GM18526 (cell line): ENCODE data around the gene FHIP1A.

ENCODE experiments used
- POLR2A ChIP-seq: IDR thresholded peaks from 3 replicates; pipeline ENCODE4 v1.6.1; 2011; ENCODE audit not compliant: insufficient read length; ENCODE audit errors: extremely low read depth

The FHIP1A gene

DNA sequence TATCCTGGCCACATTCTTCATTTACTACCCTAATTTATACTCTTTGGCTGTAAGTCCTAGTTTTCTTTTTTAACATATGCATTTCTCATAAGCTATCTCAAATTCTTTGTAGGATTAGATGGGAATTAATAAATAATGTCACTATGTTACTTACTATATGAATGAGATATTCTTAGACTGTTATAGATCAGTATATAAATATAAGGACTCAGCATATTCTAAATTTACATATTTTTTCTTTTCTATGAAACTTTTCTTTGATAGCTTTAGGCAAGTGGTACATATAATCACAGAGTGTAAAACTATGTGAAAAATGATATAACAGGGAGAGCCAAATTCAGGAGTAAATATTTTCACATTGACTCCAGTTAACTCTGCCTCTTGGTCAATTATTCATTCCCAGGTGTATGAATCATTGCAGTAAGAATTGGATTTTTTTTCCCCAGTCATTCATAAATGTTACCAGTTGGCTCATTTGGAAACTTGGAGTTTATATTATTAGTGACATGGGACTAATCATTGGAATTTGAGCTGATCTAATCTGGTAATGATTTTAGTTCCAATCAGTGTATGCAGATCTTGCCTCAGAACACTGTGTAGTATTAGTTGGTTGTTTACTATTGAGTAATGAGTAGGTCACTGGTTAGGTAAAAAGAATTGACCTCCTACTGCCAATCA is 25.3 kb downstream of the FHIP1A start:
- no peak for TF ChIP-seq POLR2A

DNA sequence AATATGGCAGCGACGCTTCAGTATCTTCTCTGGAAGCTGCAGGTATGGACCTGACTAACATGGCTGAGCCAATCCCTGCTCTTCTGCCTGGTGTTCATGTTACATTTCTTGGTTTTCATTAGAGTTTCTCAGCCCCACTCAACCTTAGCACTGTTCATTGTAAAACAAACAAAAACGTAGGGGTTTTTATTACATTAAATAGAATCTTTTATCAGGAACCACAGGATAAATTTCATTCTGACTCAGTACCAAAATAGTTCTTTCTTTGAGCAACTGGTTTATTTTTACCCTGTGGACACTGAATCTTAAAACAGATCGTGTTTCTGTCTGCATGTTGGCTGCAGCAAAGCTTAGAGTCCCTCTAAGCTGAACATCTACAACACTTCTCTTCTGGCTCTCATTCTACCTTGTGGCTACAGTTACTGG is 27.1 kb downstream of the FHIP1A start:
- no peak for TF ChIP-seq POLR2A

DNA sequence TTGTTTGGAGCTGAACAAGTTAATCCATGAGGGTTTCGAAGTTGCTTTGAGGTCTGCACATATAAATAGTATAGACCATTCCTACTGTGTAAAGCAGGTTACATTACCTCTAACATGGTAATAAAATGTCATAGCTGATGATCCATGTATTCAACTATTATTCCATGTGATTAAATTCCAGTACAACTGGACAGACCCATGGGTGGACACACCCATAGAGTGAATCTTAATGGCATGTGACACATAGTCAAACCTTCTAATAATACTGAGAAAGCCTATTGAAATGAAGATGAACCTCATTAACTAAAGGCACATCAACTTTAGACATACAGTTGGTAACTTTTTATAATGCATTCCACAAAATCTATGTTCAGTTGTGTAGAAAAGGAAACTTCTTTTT is 28.5 kb downstream of the FHIP1A start:
- TF ChIP-seq POLR2A = no peak

DNA sequence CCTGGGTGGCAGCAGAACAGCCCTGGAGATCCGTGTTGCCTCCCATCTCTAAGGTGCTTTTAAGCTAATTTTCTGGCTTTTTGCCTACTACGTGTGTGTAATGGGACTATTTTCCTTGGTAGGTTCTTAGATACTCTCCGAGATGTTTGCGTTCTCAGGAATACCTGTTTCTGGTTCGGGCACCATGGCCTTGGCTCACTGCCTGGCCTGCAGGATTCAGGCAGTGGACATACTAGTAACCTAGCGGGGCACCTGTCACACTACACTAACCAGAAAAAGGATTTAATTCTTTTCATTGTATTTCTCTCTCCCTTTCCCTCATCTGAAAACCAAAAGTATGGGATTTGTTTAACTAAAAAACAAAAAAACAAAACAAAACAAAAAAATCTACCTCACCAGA is 29.2 kb downstream of the FHIP1A start:
- no peak for TF ChIP-seq POLR2A

DNA sequence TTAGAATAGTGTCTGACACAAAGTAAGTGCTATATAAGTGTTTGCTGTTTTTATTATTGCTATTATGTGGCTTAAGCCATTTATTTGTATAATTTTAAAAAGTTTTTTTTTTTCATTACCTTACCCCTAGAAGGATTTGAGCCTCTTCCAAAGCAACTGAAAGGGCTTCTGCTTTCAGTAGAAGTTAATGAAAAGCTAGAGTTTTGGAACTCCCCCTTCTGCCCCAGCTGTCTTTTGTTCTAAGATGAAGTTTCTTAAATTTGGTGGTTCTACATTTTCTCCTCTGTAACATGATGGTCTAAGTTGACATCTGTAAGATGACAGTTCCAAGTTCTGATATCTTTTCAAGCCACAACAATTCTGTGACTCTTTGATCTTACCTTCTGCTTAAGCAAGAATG is 30.3 kb downstream of the FHIP1A start:
- no peak for TF ChIP-seq POLR2A

DNA sequence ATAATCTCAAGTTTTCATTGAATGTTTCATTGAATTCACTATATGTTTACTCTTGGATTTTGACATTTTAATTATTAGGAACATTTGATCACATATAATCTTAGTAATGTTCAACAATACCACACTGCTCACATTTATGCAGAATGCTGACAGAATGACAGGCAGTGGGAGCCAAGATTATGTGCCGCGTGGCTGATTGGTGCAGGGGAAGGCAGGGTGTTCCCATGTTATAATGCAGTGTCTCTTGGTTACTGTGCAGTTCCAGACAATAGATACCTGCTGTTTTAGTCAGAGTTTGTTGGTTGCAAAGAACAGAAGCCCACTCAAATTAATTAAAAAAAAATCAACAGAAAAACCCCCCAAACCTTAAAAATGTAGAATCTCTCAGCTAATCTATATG is 33.0 kb downstream of the FHIP1A start:
- no peak for TF ChIP-seq POLR2A

DNA sequence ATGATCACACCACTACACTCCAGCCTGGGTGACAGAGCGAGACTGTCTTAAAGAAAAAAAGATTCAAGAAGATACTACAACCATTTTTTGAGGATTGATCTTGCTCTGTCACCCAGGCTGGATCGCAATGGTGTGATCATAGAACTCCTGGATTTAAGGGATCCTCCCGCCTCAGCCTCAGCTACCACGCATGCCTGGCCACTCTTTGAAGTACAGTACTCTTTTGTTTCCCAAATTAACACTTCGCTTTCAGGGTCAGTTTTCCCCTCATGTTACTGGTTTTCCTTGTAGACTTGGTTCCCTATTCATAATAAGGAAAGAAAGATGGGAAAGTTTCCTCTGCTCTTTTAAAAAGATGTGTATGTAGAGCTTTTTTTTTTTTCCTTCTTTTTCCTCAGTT is 34.3 kb downstream of the FHIP1A start:
- no peak for TF ChIP-seq POLR2A

DNA sequence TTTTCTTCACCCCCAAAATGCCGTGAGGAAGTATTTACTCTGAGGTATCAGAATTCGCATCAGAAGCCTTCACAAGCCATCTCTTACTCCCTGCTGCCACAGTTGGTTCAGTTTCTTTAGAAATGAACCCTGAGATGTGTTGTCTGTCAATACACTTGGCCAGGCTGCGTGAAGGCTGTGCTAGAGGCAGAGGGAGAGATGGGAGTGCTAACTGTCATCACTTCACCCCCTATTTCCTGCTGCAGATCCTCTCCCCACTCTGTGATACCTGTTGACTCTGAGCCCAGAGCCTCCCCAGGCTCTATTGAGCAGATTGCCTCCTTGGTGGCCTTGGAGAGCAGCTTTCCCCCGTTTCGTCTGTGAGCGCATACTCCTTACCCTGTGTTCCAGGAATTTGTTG is 34.8 kb downstream of the FHIP1A start:
- no peak for TF ChIP-seq POLR2A

DNA sequence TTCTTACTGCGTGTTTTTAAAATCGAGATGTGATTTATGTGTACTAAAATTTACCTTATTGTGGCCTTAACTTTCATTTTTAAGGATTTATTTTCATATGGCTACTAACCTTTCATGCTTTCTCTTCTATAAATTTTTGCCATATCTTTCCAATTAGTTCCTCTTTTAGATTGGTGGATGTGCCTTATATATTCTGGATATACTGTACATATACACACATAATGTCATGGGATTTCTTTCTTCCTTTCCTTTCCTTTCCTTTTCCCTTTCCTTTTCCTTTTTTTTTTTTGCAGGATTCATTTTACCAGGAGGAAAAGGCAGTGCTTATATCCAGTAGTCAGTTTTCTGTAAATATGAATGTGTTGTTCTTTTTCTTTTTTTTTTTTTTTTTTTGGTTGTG is 37.2 kb downstream of the FHIP1A start:
- no peak for TF ChIP-seq POLR2A

DNA sequence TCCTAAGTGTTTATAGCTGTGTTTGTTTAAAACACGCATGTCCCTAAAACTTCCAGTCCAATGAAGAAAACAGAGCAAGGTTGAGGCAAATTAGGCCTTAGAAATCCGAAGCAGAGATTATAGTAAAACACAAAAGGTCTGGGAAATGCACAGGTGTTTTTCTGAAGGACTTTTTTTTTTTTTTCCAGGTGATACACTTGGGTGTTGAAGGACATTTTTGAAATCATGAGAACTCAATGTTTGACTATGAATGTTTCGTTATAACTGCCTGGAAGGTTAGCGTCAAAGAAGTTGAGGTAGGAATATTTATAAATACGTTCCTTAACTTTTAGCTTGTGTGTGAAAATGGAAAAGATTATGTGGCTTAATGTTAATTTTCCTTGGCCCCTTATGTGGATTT is 45.5 kb downstream of the FHIP1A start:
- TF ChIP-seq POLR2A = no peak

DNA sequence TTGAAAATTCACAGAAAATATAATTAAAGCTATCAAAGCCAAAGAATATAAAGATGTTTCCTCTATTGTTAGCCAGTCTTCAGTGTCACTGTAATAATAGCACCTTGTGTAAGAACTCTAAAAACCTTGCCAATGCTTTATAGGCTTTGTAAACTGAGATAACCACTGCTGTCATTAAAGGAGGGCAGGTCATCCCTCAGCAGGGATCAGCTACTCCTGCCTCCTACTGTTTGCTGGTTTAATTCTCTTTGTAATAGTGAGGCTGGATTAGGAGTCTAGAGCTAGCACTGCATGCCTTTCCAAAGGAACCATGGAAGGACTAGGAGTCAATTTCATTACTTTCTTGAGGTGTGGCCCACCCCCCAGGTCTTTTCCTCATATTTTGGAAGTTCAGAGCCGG is 46.2 kb downstream of the FHIP1A start:
- TF ChIP-seq POLR2A = no peak

DNA sequence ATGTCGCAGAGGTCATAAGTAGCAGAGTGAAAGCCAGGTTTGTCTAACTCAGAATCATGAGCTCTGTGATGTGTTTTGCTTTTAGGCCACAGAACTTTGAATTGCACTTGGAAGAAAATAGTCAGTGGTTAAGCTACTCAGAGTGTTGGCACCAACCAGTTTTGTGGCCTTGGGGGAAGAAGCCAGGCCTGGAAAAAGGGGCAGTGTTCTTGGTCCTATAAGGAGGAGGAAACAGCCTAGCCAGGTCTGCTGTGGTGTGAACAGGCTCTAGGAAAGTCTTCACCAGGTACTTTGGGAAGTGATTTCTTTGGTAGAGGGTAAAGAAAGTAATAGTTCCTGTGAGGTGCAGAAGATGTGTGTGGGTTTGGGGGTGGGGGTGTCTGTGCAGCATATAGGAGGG is 49.2 kb downstream of the FHIP1A start:
- TF ChIP-seq POLR2A = no peak
